C1 segment of cervical spinal cord (tissue), 14 donors: ENCODE results near the gene NXPH2.
"Not testable (repeated sequence)": the region's sequence is repeated elsewhere in the genome, so short reads cannot be mapped to it uniquely, and the experiment has no call there.

Experiments
- DNase-seq, 14 donors: peaks; one replicate each; lab custom pipeline; 2025; lab: John Stamatoyannopoulos, UW

NXPH2 gene

GRCh38 chr2:138711812-138712211, 68.4 kb downstream of the NXPH2 start:
- DNase-seq = no peak

GRCh38 chr2:138708682-138709241, 71.4 kb downstream of the NXPH2 start:
- DNase-seq = peak in 1 of 14 donors; percentile 4

- DNase-seq = no peak
These were observed 72.7 kb downstream of the NXPH2 start for GRCh38 chr2:138707392-138708074.

GRCh38 chr2:138703242-138703641, 76.9 kb downstream of the NXPH2 start:
- DNase-seq = no peak

GRCh38 chr2:138700716-138701115, 79.5 kb downstream of the NXPH2 start:
- no peak for DNase-seq

- DNase-seq = no peak
These were observed 80.8 kb downstream of the NXPH2 start for GRCh38 chr2:138699421-138699820.

GRCh38 chr2:138698428-138698827, 81.8 kb downstream of the NXPH2 start:
- DNase-seq = no peak

- DNase-seq = no peak
These were observed 88.5 kb downstream of the NXPH2 start for GRCh38 chr2:138691667-138692066.

GRCh38 chr2:138689705-138690104, 90.5 kb downstream of the NXPH2 start:
- DNase-seq = no peak

- DNase-seq = no peak
These were observed 98.0 kb downstream of the NXPH2 start for GRCh38 chr2:138682163-138682562.

- no peak for DNase-seq
These were observed 103.0 kb downstream of the NXPH2 start for GRCh38 chr2:138677221-138677620.

GRCh38 chr2:138676619-138677021, 103.6 kb downstream of the NXPH2 start:
- no peak for DNase-seq

- DNase-seq = no peak
These were observed 108.6 kb downstream of the NXPH2 start for GRCh38 chr2:138671566-138671965.

- no peak for DNase-seq
These were observed 109.5 kb downstream of the NXPH2 start for GRCh38 chr2:138670734-138671133.

GRCh38 chr2:138665937-138666336, 114.3 kb downstream of the NXPH2 start:
- DNase-seq = no peak

- DNase-seq = no peak
These were observed 121.8 kb downstream of the NXPH2 start for GRCh38 chr2:138658187-138658894.

GRCh38 chr2:138654146-138654545, 126.0 kb downstream of the NXPH2 start:
- DNase-seq = no peak

GRCh38 chr2:138652378-138652777, 127.8 kb downstream of the NXPH2 start:
- DNase-seq = no peak

- DNase-seq = no peak
These were observed 130.6 kb downstream of the NXPH2 start for GRCh38 chr2:138649571-138649970.

GRCh38 chr2:138648606-138649005, 131.6 kb downstream of the NXPH2 start:
- no peak for DNase-seq

- not testable (repeated sequence) for DNase-seq
These were observed 135.4 kb downstream of the NXPH2 start for GRCh38 chr2:138644776-138645175.

- no peak for DNase-seq
These were observed 139.1 kb downstream of the NXPH2 start for GRCh38 chr2:138640921-138641676.
